WTC11 (cell line): Measurements from ENCODE around the gene PTPRC. TPM values are rescaled to one million over a fixed set of nuclear protein-coding genes. Genes with fewer than 3 reads are reported as not detected.

Source experiments
- ATAC-seq: fragments of 200-7000 bp; cut with Tn5 transposase; 2 replicates; pipeline ENCODE4 v1.10.0; 2021; ENCODE audit warnings: mild to moderate bottlenecking, moderate library complexity
- CTCF ChIA-PET: fragments of 300-600 bp; sonication (Branson Sonifier 250); formaldehyde crosslinking; loops from one replicate; lab custom pipeline; 2021; ENCODE audit warnings: antibody characterized with exemption; lab: Charles Lee
- POLR2A ChIA-PET: fragments of 350-600 bp; sonication (Branson Sonifier 250); formaldehyde crosslinking; loops from one replicate; lab custom pipeline; 2021; ENCODE audit warnings: antibody characterized with exemption; lab: Charles Lee
- DNase-seq: peaks from one replicate; pipeline ENCODE4 v3.0.0; 2021; ENCODE audit warnings: low spot score
- H3K27ac Mint-ChIP-seq: 2 replicates; pipeline ENCODE4 v1.8.0; 2021; ENCODE audit warnings: mixed read lengths
- H3K27me3 Mint-ChIP-seq: 2 replicates; pipeline ENCODE4 v1.8.0; 2021; ENCODE audit warnings: low read depth, mild to moderate bottlenecking, moderate library complexity, mixed read lengths
- H3K36me3 Mint-ChIP-seq: 2 replicates; pipeline ENCODE4 v1.8.0; 2021; ENCODE audit warnings: mixed read lengths
- H3K4me1 Mint-ChIP-seq: 2 replicates; pipeline ENCODE4 v1.8.0; 2022; ENCODE audit warnings: mixed read lengths
- H3K4me3 Mint-ChIP-seq: 2 replicates; pipeline ENCODE4 v1.8.0; 2021; ENCODE audit warnings: mild to moderate bottlenecking, moderate library complexity, mixed read lengths
- H3K9me3 Mint-ChIP-seq: 2 replicates; pipeline ENCODE4 v1.8.0; 2021; ENCODE audit warnings: mixed read lengths
- AFF4 ChIP-seq: sonication (generic); formaldehyde crosslinking; IDR thresholded peaks from 2 replicates; pipeline ENCODE4 v1.8.1; 2023; ENCODE audit warnings: mild to moderate bottlenecking, missing genetic modification reagents, borderline replicate concordance
- ATF2 ChIP-seq: sonication (generic); formaldehyde crosslinking; IDR thresholded peaks from 2 replicates; pipeline ENCODE4 v1.8.1; 2022; ENCODE audit warnings: low read depth, missing genetic modification reagents, borderline replicate concordance
- CBFB ChIP-seq: sonication (generic); formaldehyde crosslinking; IDR thresholded peaks from 2 replicates; pipeline ENCODE4 v1.8.1; 2022; ENCODE audit warnings: mild to moderate bottlenecking, low read depth, missing genetic modification reagents
- CDX4 ChIP-seq: fragments of 250-450 bp; sonication (Bioruptor Pico); IDR thresholded peaks from 2 replicates; pipeline ENCODE4 v1.9.0; 2021; ENCODE audit warnings: moderate library complexity, mild to moderate bottlenecking, inconsistent platforms, borderline replicate concordance
- CREB1 ChIP-seq: sonication (generic); formaldehyde crosslinking; IDR thresholded peaks from 2 replicates; pipeline ENCODE4 v1.8.0; 2023; ENCODE audit warnings: mild to moderate bottlenecking, missing genetic modification reagents
- CREM ChIP-seq: sonication (generic); formaldehyde crosslinking; IDR thresholded peaks from 2 replicates; pipeline ENCODE4 v1.8.1; 2022; ENCODE audit warnings: mild to moderate bottlenecking, missing genetic modification reagents, moderate library complexity
- ESRRA ChIP-seq: sonication (generic); formaldehyde crosslinking; IDR thresholded peaks from 2 replicates; pipeline ENCODE4 v1.8.1; 2022; ENCODE audit warnings: mild to moderate bottlenecking, missing genetic modification reagents, borderline replicate concordance
- GABPB1 ChIP-seq: sonication (generic); formaldehyde crosslinking; IDR thresholded peaks from 2 replicates; pipeline ENCODE4 v1.8.1; 2023; ENCODE audit warnings: mild to moderate bottlenecking, missing genetic modification reagents
- GRHL2 ChIP-seq: fragments of 250-450 bp; sonication (Bioruptor Pico); IDR thresholded peaks from 2 replicates; pipeline ENCODE4 v1.8.0; 2022; ENCODE audit warnings: mild to moderate bottlenecking, moderate library complexity; ENCODE audit not compliant: insufficient replicate concordance, severe bottlenecking
- HMGA2 ChIP-seq: fragments of 250-450 bp; sonication (Bioruptor Pico); IDR thresholded peaks from 2 replicates; pipeline ENCODE4 v1.4.0; 2021; ENCODE audit warnings: mild to moderate bottlenecking, moderate library complexity
- RORB ChIP-seq: fragments of 250-450 bp; sonication (Bioruptor Pico); IDR thresholded peaks from 2 replicates; pipeline ENCODE4 v1.9.0; 2021; ENCODE audit warnings: mild to moderate bottlenecking
- SOX15 ChIP-seq: fragments of 250-450 bp; sonication (Bioruptor Pico); IDR thresholded peaks from 2 replicates; pipeline ENCODE4 v1.9.0; 2021; ENCODE audit warnings: mild to moderate bottlenecking
- ZNF121 ChIP-seq: sonication (generic); formaldehyde crosslinking; IDR thresholded peaks from 2 replicates; pipeline ENCODE4 v1.8.0; 2023; ENCODE audit warnings: missing genetic modification reagents
- ZNF138 ChIP-seq: sonication (generic); formaldehyde crosslinking; conservative IDR thresholded peaks from 2 replicates; pipeline ENCODE4 v1.8.1; 2022; ENCODE audit warnings: mild to moderate bottlenecking, moderate library complexity, missing genetic modification reagents
- ZNF423 ChIP-seq: fragments of 250-450 bp; sonication (Bioruptor Pico); IDR thresholded peaks from 2 replicates; pipeline ENCODE4 v2.1.2; 2022; ENCODE audit warnings: mild to moderate bottlenecking, moderate library complexity
- total RNA-seq: library from RNA; stranded (reverse); gene quantifications from 3 replicates; pipeline ENCODE4 v1.2.3, GENCODE V29; 2021
- TF ChIP-seq, protein P1 (sequence below): sonication (generic); formaldehyde crosslinking; IDR thresholded peaks from 2 replicates; pipeline ENCODE4 v1.8.0; 2022; ENCODE audit warnings: mild to moderate bottlenecking, missing genetic modification reagents
- TF ChIP-seq, protein P2 (sequence below): sonication (generic); formaldehyde crosslinking; IDR thresholded peaks from 2 replicates; pipeline ENCODE4 v1.8.0; 2022; ENCODE audit warnings: mild to moderate bottlenecking, missing genetic modification reagents

The PTPRC gene
- total RNA-seq, 1 experiment from 2014 or later = 1.4 TPM

DNA sequence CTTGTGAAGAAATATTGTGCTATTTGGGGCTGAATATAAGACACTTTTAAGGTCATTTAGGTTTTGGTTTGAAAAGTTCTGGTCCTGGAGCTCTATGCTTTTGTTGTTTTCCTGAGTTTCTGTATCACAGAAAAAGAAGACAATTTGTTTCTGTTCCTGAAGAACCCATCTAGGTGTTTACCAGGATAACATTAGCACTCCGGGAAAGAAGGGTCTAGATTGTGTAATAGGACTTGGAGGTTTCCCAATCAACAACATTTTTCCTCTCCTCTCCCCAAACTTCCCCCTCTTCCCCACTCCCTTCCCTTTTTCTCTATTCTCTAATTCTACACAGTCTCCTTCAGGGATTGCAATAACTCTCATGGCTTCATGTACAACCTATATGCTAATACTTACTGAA lies 78.7 kb downstream of the PTPRC start:
- TF ChIP-seq ZNF423 = no peak
- TF ChIP-seq, protein P1, sequence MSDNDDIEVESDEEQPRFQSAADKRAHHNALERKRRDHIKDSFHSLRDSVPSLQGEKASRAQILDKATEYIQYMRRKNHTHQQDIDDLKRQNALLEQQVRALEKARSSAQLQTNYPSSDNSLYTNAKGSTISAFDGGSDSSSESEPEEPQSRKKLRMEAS (CRISPR knock-in tag) = no peak
- no peak for TF ChIP-seq CBFB (CRISPR knock-in tag)
- no peak for TF ChIP-seq RORB (CRISPR knock-in tag)
- Mint-ChIP-seq H3K4me3 (no peak overlapping the region), H3K4me1 (peaks cover under 1% of the 10 kb centered on the region; the same call in 1 of the 2 replicates), H3K36me3 (peaks cover 4% of the 10 kb centered on the region), H3K9me3 (peaks cover 5% of the 10 kb centered on the region), H3K27me3 (no peaks in the 10 kb centered on the region), H3K27ac (no peak overlapping the region)
- ATAC-seq (no peak), DNase-seq (no peak)
- CTCF ChIA-PET = no interaction called here
- POLR2A ChIA-PET = no interaction called here

DNA sequence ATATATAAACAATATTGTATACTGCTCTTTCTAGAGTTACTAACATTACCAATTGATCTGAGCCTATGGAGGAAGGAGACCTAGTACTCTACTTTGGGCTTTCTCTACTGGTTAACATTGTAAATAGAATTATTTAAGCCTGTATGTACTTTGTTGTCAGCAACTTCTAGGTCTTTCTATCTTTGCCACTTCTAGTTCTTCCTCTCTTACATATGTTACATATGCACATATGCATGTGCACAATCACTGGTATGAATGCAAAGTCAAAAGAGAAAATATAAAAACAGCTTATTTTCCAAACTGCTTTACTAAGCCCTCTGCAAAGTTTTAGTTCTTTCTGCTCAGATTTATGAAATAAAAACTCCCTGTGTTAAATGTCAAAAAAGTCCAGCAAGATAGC lies 84.3 kb downstream of the PTPRC start:
- ChIA-PET CTCF (no interaction called here), POLR2A (no interaction called here)
- Mint-ChIP-seq H3K27me3 (0 out of 2 replicates have a peak, but pooled peaks cover 2% of the 10 kb centered on the region), H3K4me1 (peaks cover 13% of the 10 kb centered on the region), H3K36me3 (no peaks in the 10 kb centered on the region), H3K27ac (no peak overlapping the region), H3K4me3 (no peak overlapping the region), H3K9me3 (no peaks in the 10 kb centered on the region)
- ATAC-seq (no peak), DNase-seq (no peak)
- TF ChIP-seq CDX4 (CRISPR knock-in tag) (no peak), ZNF121 (CRISPR knock-in tag) (no peak), SOX15 (CRISPR knock-in tag) (no peak), ZNF423 (no peak), GRHL2 (CRISPR knock-in tag) (no peak), CREM (CRISPR knock-in tag) (no peak), ZNF138 (no peak), ESRRA (CRISPR knock-in tag) (no peak)
- TF ChIP-seq, protein P2, sequence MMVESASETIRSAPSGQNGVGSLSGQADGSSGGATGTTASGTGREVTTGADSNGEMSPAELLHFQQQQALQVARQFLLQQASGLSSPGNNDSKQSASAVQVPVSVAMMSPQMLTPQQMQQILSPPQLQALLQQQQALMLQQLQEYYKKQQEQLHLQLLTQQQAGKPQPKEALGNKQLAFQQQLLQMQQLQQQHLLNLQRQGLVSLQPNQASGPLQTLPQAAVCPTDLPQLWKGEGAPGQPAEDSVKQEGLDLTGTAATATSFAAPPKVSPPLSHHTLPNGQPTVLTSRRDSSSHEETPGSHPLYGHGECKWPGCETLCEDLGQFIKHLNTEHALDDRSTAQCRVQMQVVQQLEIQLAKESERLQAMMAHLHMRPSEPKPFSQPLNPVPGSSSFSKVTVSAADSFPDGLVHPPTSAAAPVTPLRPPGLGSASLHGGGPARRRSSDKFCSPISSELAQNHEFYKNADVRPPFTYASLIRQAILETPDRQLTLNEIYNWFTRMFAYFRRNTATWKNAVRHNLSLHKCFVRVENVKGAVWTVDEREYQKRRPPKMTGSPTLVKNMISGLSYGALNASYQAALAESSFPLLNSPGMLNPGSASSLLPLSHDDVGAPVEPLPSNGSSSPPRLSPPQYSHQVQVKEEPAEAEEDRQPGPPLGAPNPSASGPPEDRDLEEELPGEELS (CRISPR knock-in tag) = no peak

GRCh38 chr1:198725090-198725489 lies 86.2 kb downstream of the PTPRC start:
- DNase-seq = no peak
- CTCF ChIA-PET = no interaction called here
- TF ChIP-seq, protein P1 (CRISPR knock-in tag) = no peak
- no peak for TF ChIP-seq ATF2 (CRISPR knock-in tag)
- TF ChIP-seq CREB1 (CRISPR knock-in tag) = no peak
- no peak for TF ChIP-seq HMGA2 (CRISPR knock-in tag)
- TF ChIP-seq AFF4 = no peak
- no peak for TF ChIP-seq GABPB1
- TF ChIP-seq, all 79 proteins: peak for 0
- no peaks in the 10 kb centered on the region for H3K9me3 Mint-ChIP-seq
- POLR2A ChIA-PET = no interaction called here
- H3K36me3 Mint-ChIP-seq = no peaks in the 10 kb centered on the region
- H3K27ac Mint-ChIP-seq = no peak overlapping the region
- H3K4me3 Mint-ChIP-seq = no peak overlapping the region
- H3K4me1 Mint-ChIP-seq = peaks cover 28% of the 10 kb centered on the region
- peaks cover 2% of the 10 kb centered on the region; the same call in 1 of the 2 replicates for H3K27me3 Mint-ChIP-seq
- no peak for ATAC-seq
